ELR (cell line): ENCODE measurements around the gene TRUB1.
"Not testable (repeated sequence)": the region's sequence is repeated elsewhere in the genome, so short reads cannot be mapped to it uniquely, and the experiment has no call there.

Experiments used
- DNase-seq: peaks from one replicate; pipeline ENCODE4 v3.0.0-alpha.2; 2015; ENCODE audit warnings: low read depth

TRUB1 gene

GRCh38 chr10:114937962-114938855 is at the start of gene TRUB1:
Gene TRUB1 (plus strand): TSS chr10:114938195. CDS start chr10:114938254, 59 bp downstream.
- DNase-seq, result peak; percentile 95

GRCh38 chr10:114893251-114893650 is 44.7 kb upstream of the TRUB1 start:
- peak; percentile 36 for DNase-seq

DNA sequence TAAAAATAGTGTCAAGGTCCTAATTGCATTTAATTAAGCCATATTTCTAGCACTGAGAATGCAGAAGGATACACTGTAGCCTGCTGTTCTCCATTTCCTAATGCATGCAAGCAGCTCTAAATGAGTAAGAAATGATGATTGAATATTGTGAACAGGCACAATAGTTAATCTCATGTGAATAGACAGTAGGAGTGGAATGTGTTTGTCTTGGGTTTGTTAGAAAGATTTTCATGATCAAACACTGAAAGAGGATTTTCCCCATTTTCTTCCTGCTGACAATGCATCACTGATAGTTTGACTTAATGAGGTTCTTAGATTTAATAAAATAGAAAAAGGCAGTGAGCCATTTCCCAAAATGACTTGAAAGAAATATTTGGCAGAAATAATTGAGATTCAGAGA is 43.1 kb upstream of the TRUB1 start:
- no peak for DNase-seq

- DNase-seq, result not testable (repeated sequence)
Measured at GRCh38 chr10:114897011-114897410, 41.0 kb upstream of the TRUB1 start.

GRCh38 chr10:114897593-114897992 is 40.4 kb upstream of the TRUB1 start:
- no peak for DNase-seq

DNA sequence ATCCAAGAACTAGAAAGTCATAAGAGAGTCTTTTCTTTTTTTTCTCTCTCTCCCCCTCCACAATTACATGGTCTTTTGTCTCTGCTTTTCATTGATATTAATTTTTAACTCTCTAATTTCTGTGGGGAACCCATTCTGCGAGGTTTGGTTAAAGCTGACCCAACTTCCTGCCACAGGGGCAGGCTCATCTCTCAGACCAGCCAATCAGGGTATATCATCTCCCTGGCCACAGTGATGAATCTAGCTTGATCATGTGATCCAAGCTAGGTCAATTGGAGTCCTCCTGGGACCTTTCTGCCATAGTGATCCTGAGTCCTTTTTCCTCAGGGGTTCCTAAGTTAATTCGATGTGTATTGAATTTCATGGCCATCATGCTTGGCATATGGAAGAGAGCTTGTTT is 38.0 kb upstream of the TRUB1 start:
- DNase-seq, result no peak

- no peak for DNase-seq
Measured at GRCh38 chr10:114900658-114901057, 37.3 kb upstream of the TRUB1 start.

DNA sequence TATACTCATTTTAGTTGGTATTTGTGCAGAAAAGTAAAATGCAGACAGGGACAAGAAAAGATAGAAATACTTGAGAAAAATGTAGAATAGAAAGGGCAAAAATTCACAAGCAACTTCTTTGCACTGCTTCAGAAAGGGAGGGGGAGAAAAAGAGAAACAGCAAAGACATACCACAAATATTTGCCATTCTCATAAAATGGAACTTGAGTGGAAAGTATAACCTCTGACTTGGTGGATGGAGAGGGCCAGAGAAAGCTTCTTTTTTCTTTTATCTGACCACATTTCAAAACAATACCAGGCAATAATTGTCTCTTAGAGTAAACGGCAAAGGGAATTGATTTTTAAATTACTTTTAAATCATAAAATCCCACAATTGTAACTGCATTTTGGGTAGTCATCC is 35.8 kb upstream of the TRUB1 start:
- no peak for DNase-seq

GRCh38 chr10:114905450-114905849 is 32.5 kb upstream of the TRUB1 start:
- peak; percentile 55 for DNase-seq

DNA sequence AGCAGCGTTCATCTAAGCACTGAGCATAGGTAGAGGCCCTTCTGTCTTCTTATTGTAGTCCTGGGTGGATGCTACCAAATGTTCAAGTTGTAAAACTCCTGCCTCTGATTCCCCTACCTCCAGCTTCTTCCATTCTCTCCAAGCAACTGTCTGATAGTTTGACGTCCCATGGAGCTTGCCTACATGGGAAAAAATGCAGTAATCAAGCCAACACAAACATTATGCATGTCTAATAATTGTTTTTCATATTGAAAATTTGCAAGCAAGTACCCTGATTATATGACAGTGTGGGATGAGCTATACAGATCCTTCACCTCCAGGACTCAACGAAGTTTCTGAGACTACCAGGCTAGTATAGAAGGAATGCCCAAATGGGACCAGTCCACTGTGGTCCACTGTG is 31.0 kb upstream of the TRUB1 start:
- DNase-seq, result no peak

DNA sequence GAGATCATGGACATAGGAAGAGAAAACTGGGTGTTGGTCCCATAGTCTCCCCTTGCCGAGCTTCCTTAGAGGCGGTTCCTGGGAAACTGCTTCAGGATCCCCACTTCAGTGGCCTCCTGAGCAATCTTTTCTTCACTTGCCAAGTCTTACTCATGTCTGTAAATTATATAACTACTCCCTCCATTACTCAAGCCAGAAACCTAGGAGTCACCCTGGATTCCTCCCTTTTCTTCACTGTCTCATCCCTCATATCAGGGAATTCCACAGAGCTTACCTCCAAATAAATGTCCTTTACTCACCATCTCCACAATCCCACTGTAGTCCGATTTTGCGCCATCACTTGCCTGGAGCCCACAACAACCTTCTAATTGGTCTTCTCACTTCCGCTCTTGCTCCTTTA is 29.1 kb upstream of the TRUB1 start:
- DNase-seq, result no peak

- DNase-seq, result no peak
Measured at GRCh38 chr10:114911052-114911711, 26.8 kb upstream of the TRUB1 start.

DNA sequence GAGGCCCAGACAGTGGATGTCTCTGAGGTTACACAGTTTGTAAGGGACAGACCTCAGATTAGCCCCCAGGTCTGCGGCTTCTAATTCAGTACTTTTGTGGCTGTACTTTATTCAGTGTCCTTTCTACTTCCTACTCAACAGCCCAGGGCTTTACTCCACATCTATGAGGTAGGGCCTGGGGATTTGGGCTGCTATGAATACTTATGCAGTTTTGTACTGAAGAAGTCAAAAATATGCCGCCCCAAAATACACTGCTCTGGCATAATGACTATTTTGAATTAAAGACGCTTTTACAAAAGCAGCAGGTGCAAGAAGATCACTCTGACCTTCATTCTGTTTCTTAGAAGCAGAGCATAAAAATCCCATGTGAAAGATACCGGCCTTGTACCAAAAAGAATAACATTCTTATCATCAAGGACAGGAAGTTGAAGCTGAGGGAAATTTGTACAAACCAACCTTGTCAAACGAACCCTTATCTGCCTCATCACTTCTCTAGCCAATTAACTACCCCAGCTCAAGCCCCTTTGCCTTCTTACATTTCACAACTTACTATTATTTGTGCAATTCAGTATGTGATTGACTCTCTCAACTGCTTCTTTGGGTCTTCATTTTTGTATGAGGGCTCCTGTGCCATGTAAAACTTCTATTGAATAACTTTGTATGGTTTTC is 26.1 kb upstream of the TRUB1 start:
- DNase-seq, result no peak

GRCh38 chr10:114912470-114912859 is 25.5 kb upstream of the TRUB1 start:
- DNase-seq, result no peak

DNA sequence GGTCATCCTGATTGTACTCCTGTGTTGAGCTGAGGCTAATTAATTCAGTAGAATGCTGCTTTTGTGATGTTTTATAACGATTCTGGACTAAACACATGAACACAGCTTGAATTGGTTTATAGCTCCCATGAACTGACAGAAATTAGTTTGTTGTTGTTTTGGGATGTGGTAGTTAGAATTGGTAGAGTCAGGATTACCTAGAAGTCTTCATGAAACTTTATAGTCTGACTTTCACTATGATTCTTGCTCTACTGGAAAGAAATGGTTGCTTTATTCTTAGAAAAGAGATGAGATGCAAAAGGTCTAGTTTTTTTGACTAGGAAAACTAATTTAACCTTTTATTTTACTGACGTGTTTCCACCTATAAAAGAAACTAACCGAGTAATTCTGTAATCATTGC is 23.4 kb upstream of the TRUB1 start:
- DNase-seq, result no peak

DNA sequence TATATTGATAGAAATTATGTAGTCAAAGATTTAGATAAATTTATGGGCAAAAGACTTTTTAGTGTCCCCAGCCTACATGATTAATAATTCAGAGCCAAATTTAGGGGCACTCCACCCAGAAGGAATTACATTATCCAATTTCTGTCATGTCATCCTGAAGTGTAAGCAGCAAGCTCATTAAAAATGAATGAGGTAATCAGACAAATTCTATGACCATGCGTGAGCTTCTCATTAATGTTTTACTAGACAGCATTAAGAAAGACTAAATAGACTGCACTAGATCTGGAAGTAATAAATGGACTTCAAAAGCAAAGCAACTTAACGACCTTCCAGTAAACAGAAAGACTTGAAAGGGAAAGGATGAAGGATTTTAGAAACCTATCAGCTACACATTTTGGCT is 22.7 kb upstream of the TRUB1 start:
- DNase-seq, result no peak

DNA sequence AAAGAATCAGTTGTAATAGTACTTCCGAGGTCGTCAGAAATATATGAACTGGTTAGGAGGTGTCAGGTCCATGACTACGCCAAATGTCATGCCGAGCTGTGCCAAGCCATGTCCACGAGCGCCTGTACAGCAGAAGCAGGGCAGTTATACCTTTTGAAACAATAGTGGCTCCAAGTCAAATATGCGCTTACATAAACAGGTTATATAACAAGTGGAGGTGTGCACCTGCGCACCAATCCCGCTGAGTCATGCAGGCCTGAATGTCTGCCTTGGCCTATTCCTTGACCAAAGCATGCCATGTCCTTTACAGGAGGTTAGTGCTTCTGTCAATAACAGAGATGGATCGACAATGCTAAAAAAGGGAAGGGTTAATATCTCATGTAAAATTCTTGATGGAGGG is 21.3 kb upstream of the TRUB1 start:
- no peak for DNase-seq

DNA sequence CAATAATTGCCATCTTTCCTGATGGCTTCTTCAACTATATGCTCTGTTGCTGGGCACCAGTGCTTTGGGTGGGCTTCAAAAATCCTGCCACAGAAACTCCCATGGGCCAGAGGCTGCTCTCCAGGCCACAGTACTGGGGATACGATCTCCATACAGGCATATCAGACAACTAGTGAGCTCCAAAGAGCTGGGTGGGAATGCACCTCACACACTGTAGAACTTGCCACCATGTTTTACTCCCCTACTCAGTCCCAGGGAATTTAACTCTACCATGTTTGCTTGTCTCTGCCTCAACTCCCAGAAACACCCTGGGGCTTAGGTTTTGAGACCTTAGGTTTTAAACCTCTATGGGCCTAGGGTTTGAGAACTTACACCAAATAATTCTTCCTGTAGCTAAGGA is 20.5 kb upstream of the TRUB1 start:
- DNase-seq, result no peak

DNA sequence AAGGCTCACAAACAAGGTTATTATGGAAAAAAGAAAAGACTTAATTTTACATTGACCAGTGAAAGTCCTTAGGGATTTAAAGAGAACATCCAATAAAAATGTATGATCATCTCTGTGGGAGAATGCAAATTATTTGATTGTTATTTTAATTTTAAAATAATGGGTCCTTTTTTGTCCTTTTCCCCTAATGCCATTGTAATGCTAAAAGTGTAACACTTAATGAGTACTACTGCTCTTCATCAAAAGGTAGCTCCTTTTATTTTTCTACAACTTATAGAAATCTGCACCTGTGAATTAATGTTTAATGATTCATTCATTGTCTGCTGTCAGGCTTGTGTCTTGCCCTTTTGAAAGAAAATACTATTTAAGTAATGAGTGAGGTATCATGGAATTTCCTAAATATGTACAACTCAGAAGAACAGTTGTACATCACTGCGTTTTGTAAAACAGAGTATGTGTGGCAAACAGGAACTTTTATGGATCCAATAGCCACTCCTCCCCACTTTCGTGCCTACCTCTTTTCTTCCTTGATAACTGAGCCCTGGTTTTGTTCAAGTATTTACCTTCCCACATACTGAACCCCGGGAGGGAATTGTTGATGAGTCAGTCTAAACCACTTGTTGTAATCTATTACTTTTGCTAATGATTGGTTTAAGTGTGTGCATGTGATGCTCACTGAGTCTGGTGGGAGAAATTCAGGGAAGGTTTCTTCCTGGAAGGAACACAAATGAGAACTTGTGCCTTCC is 19.9 kb upstream of the TRUB1 start:
- peak; percentile 57 for DNase-seq

DNA sequence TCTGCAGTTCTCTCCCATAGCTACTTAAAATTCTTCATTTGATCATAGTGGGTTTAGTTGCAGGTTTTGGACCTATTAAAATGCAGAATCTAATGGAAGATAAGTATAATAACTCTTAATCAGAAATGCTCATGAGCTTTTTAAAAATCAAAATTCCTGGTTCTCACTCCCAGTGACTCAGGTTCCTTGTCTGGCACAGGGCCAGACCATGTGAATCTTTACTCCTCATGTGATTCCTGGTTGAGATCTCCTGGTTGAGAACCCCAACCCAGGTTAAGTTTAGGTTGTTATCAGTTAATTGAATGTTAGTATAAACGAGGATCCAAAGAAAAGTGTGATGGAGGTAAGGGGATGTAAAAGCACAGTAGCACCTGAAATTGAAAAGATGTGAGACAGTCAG is 17.5 kb upstream of the TRUB1 start:
- no peak for DNase-seq

GRCh38 chr10:114922003-114922402 is 16.0 kb upstream of the TRUB1 start:
- no peak for DNase-seq

DNA sequence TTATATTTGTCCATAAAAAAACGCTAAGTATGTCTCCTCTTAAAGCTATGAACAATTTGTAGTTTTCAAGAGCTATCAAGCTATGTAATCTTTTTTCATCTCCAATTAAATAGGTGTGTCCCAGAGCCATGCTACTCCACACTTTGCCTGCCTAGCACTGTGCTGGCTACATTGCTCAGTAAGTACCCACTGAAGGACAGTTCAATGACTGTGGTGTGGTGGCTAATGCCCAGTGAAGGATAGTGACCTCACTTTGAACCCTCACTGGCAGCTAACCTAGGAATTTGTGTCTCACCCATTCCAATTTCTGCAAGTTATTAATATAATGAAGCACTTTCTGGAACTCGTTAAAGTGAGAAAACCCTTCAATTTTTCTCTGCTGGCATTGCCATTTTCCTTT is 14.4 kb upstream of the TRUB1 start:
- no peak for DNase-seq
